ENCODE results near the gene NOS1AP. TPM values are rescaled to one million over a fixed set of nuclear protein-coding genes. Genes with fewer than 3 reads are reported as not detected.

The NOS1AP gene
- polyA plus RNA-seq, 1 experiment, result 0.04 TPM

DNA sequence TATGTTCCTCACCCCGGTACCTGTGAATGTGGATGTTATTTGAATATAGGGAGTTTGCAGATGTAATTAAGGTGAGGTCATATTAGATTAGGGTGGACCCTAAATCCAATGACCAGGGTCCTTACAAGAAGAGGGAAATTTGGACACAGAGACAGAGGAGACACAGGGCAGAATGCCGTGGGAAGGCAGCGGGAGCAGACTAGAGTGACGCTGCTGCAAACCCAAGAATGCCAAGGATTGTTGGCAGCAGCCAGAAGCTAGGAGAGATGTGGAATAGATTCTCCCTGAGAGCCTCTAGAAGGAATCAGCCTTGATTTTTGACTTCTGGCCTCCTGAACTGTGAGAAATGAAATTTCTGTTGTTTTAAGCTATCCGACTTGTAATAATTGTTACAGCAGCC, 253.5 kb downstream of the NOS1AP start:
- Histone ChIP-seq H3K27me3 (ENCODE audit: control insufficient read depth, insufficient read depth, low read length) (peaks cover 11% of the 10 kb centered on the region), H3K27ac (ENCODE audit: low read depth, low read length) (no peak overlapping the region), H3K9me3 (ENCODE audit: control insufficient read depth, insufficient read depth, low read length) (no peaks in the 10 kb centered on the region), H3K4me3 (ENCODE audit: low read depth, low read length) (no peak overlapping the region)
- POLR2A ChIA-PET, result no interaction called here
- CTCF ChIA-PET, result no interaction called here
- DNase-seq (ENCODE audit: low read depth, low spot score), result no peak
- TF ChIP-seq, protein P1, sequence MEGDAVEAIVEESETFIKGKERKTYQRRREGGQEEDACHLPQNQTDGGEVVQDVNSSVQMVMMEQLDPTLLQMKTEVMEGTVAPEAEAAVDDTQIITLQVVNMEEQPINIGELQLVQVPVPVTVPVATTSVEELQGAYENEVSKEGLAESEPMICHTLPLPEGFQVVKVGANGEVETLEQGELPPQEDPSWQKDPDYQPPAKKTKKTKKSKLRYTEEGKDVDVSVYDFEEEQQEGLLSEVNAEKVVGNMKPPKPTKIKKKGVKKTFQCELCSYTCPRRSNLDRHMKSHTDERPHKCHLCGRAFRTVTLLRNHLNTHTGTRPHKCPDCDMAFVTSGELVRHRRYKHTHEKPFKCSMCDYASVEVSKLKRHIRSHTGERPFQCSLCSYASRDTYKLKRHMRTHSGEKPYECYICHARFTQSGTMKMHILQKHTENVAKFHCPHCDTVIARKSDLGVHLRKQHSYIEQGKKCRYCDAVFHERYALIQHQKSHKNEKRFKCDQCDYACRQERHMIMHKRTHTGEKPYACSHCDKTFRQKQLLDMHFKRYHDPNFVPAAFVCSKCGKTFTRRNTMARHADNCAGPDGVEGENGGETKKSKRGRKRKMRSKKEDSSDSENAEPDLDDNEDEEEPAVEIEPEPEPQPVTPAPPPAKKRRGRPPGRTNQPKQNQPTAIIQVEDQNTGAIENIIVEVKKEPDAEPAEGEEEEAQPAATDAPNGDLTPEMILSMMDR (IDR thresholded peaks at IDR 0.05; ENCODE audit: low read depth, low read length), result no peak

DNA sequence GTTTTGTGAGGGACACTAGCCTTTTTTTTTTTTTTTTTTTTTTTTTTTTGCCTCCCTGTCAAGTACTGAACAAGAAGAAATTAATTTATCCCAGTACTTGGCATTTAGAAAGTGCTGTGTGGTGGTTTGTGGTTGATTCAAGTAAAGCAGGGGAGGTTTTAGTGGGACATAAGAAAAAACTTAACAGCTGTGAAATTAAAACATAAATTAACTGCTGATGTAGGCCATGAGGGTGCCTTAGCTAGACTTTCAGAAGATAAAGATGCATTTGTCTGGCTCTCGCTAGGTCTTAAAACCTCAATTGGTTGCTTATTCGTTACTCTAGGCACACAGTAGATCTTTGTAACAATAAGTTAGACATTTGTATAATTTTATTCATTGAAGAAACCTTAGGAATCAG, 254.9 kb downstream of the NOS1AP start:
- ChIA-PET CTCF (no interaction called here), POLR2A (no interaction called here)

DNA sequence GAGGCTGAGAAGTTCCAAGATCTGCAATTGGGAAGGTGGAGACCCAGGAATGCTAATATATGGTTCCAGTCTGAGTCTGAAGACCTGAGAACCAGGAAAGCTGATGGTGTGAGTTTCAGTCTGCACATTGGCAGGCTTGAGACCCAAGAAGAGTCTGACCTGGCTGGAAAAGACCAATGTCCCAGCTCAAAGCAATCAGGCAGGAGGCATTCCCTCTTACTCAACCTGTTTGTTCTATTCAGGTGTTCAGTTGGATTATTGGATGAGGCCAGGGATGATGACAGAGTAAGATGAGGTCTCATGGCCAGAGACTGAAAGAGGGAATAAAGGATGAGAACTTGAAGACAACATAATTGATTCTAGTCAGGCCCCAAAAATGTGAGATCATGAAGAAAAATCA, 257.1 kb downstream of the NOS1AP start:
- ChIA-PET CTCF (no interaction called here), POLR2A (no interaction called here)
- H3K27ac ChIP-seq (ENCODE audit: low read depth, low read length), result no peak overlapping the region
- TF ChIP-seq, protein P1 (IDR thresholded peaks at IDR 0.05; ENCODE audit: low read depth, low read length), result no peak
- H3K4me3 ChIP-seq (ENCODE audit: low read depth, low read length), result no peak overlapping the region
- DNase-seq (ENCODE audit: low read depth, low spot score), result no peak
- H3K27me3 ChIP-seq (ENCODE audit: control insufficient read depth, insufficient read depth, low read length), result peaks cover 10% of the 10 kb centered on the region
- no peaks in the 10 kb centered on the region for H3K9me3 ChIP-seq (ENCODE audit: control insufficient read depth, insufficient read depth, low read length)

More for the DNA sequence above, 254.9 kb downstream of the NOS1AP start:
- TF ChIP-seq, protein P1 (IDR thresholded peaks at IDR 0.05; ENCODE audit: low read depth, low read length), result no peak
- Histone ChIP-seq H3K4me3 (ENCODE audit: low read depth, low read length) (no peak overlapping the region), H3K27me3 (ENCODE audit: control insufficient read depth, insufficient read depth, low read length) (peaks cover 7% of the 10 kb centered on the region), H3K9me3 (ENCODE audit: control insufficient read depth, insufficient read depth, low read length) (no peaks in the 10 kb centered on the region), H3K27ac (ENCODE audit: low read depth, low read length) (no peak overlapping the region)
- DNase-seq (ENCODE audit: low read depth, low spot score), result no peak

DNA sequence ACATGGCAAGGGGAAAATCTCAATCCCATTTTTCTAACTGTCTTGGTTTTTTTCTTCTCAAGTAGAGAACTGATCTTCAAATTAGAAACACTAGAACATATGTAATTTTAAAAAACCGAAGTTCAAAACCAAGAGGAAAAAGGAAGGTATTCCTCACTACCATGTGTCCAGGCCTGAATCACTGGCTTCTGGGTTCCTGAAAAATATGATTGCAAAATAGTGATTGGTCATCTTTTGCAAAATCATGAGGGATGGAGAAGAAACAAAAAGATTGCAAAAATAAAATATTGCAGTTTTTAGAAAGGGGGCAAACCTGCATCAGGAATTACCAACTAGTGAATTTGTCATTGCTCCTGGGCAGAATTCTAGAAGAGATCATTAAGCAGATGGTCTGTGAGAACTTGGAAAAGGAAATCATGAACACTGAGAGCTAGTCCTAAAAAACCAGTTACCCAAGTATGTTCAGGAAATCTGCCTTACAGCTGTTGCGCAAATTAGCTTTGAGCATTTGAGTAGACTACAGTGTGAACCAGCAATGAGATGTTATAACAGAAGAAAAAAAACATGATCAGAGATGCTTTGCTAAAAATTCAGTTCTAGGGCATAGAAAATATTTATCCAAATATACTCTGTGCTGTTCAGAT, 257.8 kb downstream of the NOS1AP start:
- ChIA-PET CTCF (no interaction called here), POLR2A (no interaction called here)
- no peak overlapping the region for H3K4me3 ChIP-seq (ENCODE audit: low read depth, low read length)
- no peak overlapping the region for H3K27ac ChIP-seq (ENCODE audit: low read depth, low read length)
- no peak for DNase-seq (ENCODE audit: low read depth, low spot score)
- peaks cover 11% of the 10 kb centered on the region for H3K27me3 ChIP-seq (ENCODE audit: control insufficient read depth, insufficient read depth, low read length)
- H3K9me3 ChIP-seq (ENCODE audit: control insufficient read depth, insufficient read depth, low read length), result no peaks in the 10 kb centered on the region
- TF ChIP-seq, protein P1 (IDR thresholded peaks at IDR 0.05; ENCODE audit: low read depth, low read length), result no peak

DNA sequence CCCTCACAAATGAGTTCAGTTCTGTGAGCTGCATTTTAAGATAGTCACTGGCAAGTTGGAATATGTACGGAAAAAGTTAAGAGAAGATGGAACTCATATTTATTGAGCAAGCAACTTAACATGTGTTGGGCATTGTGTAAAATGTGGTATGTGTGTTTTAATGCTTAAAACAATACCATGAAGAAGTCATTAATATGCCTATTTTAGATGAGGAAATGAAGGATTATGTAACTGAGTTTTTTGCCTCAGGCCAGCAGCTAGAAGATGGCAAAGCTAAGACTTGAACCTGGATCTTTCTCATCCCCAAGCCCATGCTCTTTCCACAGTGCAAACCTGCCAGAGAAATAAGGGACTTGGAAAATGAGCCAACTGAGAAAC, 258.3 kb downstream of the NOS1AP start:
- no peak for DNase-seq (ENCODE audit: low read depth, low spot score)
- CTCF ChIA-PET, result no interaction called here

More for the DNA sequence above, 258.3 kb downstream of the NOS1AP start:
- H3K27me3 ChIP-seq (ENCODE audit: control insufficient read depth, insufficient read depth, low read length), result peaks cover 15% of the 10 kb centered on the region
- POLR2A ChIA-PET, result no interaction called here
- TF ChIP-seq, protein P1 (IDR thresholded peaks at IDR 0.05; ENCODE audit: low read depth, low read length), result no peak
- H3K9me3 ChIP-seq (ENCODE audit: control insufficient read depth, insufficient read depth, low read length), result no peaks in the 10 kb centered on the region
- H3K4me3 ChIP-seq (ENCODE audit: low read depth, low read length), result no peak overlapping the region
- no peak overlapping the region for H3K27ac ChIP-seq (ENCODE audit: low read depth, low read length)
